Liver (tissue), 9 donors: Measurements from ENCODE around the gene PRDM1. TPM values are rescaled to one million over a fixed set of nuclear protein-coding genes. Genes with fewer than 3 reads are reported as not detected.

Source experiments
- DNase-seq: peaks from one replicate; pipeline ENCODE4 v3.0.0-alpha.2; 2017; ENCODE audit warnings: low spot score
- H3K27ac ChIP-seq, 2 donors: one replicate each; pipeline ENCODE4 v1.7.0; 2013; ENCODE audit warnings: inconsistent platforms in 2 of 2, low read length in 2 of 2, control low read depth in 1 of 2, low read depth in 1 of 2, mild to moderate bottlenecking in 1 of 2
- H3K27me3 ChIP-seq, 4 donors: one replicate each; pipeline versions ENCODE4 v1.6.1 to v1.7.0; 2013; ENCODE audit warnings: low read length in 3 of 4, inconsistent platforms in 1 of 4, mild to moderate bottlenecking in 1 of 4, moderate library complexity in 1 of 4; ENCODE audit not compliant: control insufficient read depth in 4 of 4, insufficient read depth in 4 of 4
- H3K36me3 ChIP-seq, 4 donors: one replicate each; pipeline versions ENCODE4 v1.6.1 to v1.7.0; 2013; ENCODE audit warnings: low read length in 3 of 4, mild to moderate bottlenecking in 3 of 4, low read depth in 1 of 4, moderate library complexity in 1 of 4; ENCODE audit not compliant: control insufficient read depth in 4 of 4, insufficient read depth in 3 of 4
- H3K4me1 ChIP-seq, 4 donors: one replicate each; pipeline versions ENCODE4 v1.6.1 to v1.7.0; 2013; ENCODE audit warnings: low read length in 3 of 4, mild to moderate bottlenecking in 3 of 4, moderate library complexity in 1 of 4; ENCODE audit not compliant: control insufficient read depth in 4 of 4, insufficient read depth in 4 of 4
- H3K4me3 ChIP-seq, 3 donors: one replicate each; pipeline versions ENCODE4 v1.6.1 to v1.7.0; 2013; ENCODE audit warnings: low read length in 3 of 3, control low read depth in 1 of 3, low read depth in 1 of 3, mild to moderate bottlenecking in 1 of 3
- H3K9ac ChIP-seq, 2 donors: one replicate each; pipeline ENCODE4 v1.7.0; 2013; ENCODE audit warnings: low read length in 2 of 2, mild to moderate bottlenecking in 2 of 2, moderate library complexity in 2 of 2, control low read depth in 1 of 2, low read depth in 1 of 2
- H3K9me3 ChIP-seq, 4 donors: one replicate each; pipeline versions ENCODE4 v1.6.1 to v1.7.0; 2013; ENCODE audit warnings: low read length in 3 of 4; ENCODE audit not compliant: control insufficient read depth in 4 of 4
- ATF3 ChIP-seq: IDR thresholded peaks from 2 replicates; pipeline ENCODE4 v1.6.1; 2016; ENCODE audit warnings: antibody characterized with exemption
- EGR1 ChIP-seq, 2 donors: IDR thresholded peaks; 2 replicates each; pipeline ENCODE4 v1.6.1; 2016 to 2018; ENCODE audit warnings: antibody characterized with exemption in 2 of 2, low read depth in 2 of 2
- FOXA1 ChIP-seq: IDR thresholded peaks from 2 replicates; pipeline ENCODE4 v1.6.1; 2016; ENCODE audit warnings: antibody characterized with exemption
- FOXA2 ChIP-seq: IDR thresholded peaks from 2 replicates; pipeline ENCODE4 v1.6.1; 2016; ENCODE audit warnings: antibody characterized with exemption
- GABPA ChIP-seq, 2 donors: IDR thresholded peaks in 1 of 2; conservative IDR thresholded peaks in 1 of 2; 2 replicates each; pipeline ENCODE4 v1.6.1; 2016; ENCODE audit warnings: antibody characterized with exemption in 2 of 2, mild to moderate bottlenecking in 1 of 2, moderate library complexity in 1 of 2
- HNF4A ChIP-seq, 2 donors: conservative IDR thresholded peaks; 2 replicates each; pipeline ENCODE4 v1.6.1; 2016; ENCODE audit warnings: antibody characterized with exemption in 2 of 2, mild to moderate bottlenecking in 2 of 2
- HNF4G ChIP-seq: IDR thresholded peaks from 2 replicates; pipeline ENCODE4 v1.6.1; 2016; ENCODE audit warnings: antibody characterized with exemption
- JUND ChIP-seq, 2 donors: IDR thresholded peaks; 2 replicates each; pipeline ENCODE4 v1.6.1; 2016; ENCODE audit warnings: antibody characterized with exemption in 2 of 2
- NR2F2 ChIP-seq: IDR thresholded peaks from 2 replicates; pipeline ENCODE4 v1.6.1; 2016; ENCODE audit warnings: antibody characterized with exemption
- RAD21 ChIP-seq, 2 donors: IDR thresholded peaks; 2 replicates each; pipeline ENCODE4 v1.6.1; 2016; ENCODE audit warnings: antibody characterized with exemption in 2 of 2, mild to moderate bottlenecking in 2 of 2
- RXRA ChIP-seq, 2 donors: IDR thresholded peaks; 2 replicates each; pipeline ENCODE4 v1.6.1; 2017 to 2018; ENCODE audit warnings: antibody characterized with exemption in 2 of 2, mild to moderate bottlenecking in 1 of 2
- SP1 ChIP-seq: IDR thresholded peaks from 2 replicates; pipeline ENCODE4 v1.6.1; 2018; ENCODE audit warnings: antibody characterized with exemption, mild to moderate bottlenecking
- TAF1 ChIP-seq: conservative IDR thresholded peaks from 2 replicates; pipeline ENCODE4 v1.6.1; 2016; ENCODE audit warnings: antibody characterized with exemption, mild to moderate bottlenecking
- YY1 ChIP-seq: IDR thresholded peaks from 2 replicates; pipeline ENCODE4 v1.6.1; 2016; ENCODE audit warnings: antibody characterized with exemption, mild to moderate bottlenecking
- WGBS: extraction: QIAGEN DNeasy Blood & Tissue Kit; methylation state at CpG from one replicate; pipeline ENCODE4 v1.1.7; 2013; 5-methylcytosine and 5-hydroxymethylcytosine counted together
- polyA plus RNA-seq, 2 donors: library from polyadenylated mRNA; stranded (reverse) in 1 of 2; unstranded in 1 of 2; fragments of 200-250 nt in 1 of 2; fragments of >200 nt in 1 of 2; fragmentation: Nextera tagmentation in 1 of 2; extraction: Ambion mirVana in 1 of 2; gene quantifications; one replicate each; pipeline versions ENCODE4 v1.2.1 to v1.2.3, GENCODE V29; 2013 to 2015
- total RNA-seq, 2 donors: library from RNA; depleted of rRNA; stranded (reverse); fragments of >200 nt; gene quantifications; one replicate each; pipeline ENCODE4 v1.2.3, GENCODE V29; 2014
- TF ChIP-seq, protein P1 (sequence below): IDR thresholded peaks from 2 replicates; pipeline ENCODE4 v1.6.1; 2016; ENCODE audit warnings: antibody characterized with exemption
- TF ChIP-seq, protein P2 (sequence below): fragments of 150-350 bp; IDR thresholded peaks from 2 replicates; pipeline ENCODE4 v1.5.1; 2017; ENCODE audit warnings: improper control_type of control experiment, low read depth, low read length; ENCODE audit not compliant: missing input control
- TF ChIP-seq, protein P3 (sequence below): IDR thresholded peaks from 2 replicates; pipeline ENCODE4 v1.6.1; 2016; ENCODE audit warnings: antibody characterized with exemption
- donor health status: healthy.
- donor health status: healthy.
- donor health status: healthy.
- donor health status: healthy.
- donor health status: healthy.

Gene PRDM1
- total and polyA plus RNA-seq, 4 donors = 0.37 to 2.8 (median 0.65) TPM

DNA sequence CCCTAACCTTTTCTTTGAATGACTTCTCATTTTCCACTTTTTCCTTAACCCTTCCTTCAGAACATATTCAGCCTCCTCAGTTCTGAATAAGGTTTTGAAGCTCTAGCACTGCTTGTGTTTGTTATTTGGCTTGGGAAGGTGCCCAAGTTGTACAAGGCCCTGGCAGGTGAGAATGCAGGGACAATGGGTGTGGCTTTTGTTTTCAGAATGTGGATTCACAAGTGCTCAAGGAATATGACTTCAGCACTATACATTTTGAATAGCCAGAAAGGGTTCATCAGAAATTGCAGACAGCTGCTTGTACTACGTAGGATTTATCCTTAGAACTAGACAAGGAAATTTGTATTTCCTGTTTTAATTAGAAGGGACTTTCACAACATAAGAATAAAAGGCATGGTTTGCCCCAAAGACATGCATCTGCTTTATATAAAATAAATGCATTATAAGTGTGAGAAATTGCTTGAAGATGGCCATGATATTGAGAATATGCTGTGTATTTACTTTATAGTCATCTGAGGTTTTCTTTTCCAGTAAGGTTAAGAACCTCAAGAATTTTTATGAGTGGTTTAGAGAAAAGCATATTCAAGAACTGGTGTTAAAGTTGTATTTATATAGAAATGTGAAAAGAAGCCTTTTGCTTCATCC lies 29.3 kb upstream of the PRDM1 start:
- no peak overlapping the region for H3K4me3 ChIP-seq
- H3K4me1 ChIP-seq = peaks cover 0 to 4% (median 0%) of the 10 kb centered on the region in 4 donors
- H3K27ac ChIP-seq = no peak overlapping the region
- WGBS = 76% methylated on average over 1 of the region's 1 CpG
- TF ChIP-seq FOXA2 (no peak), JUND (IDR thresholded peaks at IDR 0.05) (no peak), HNF4G (no peak), YY1 (no peak), HNF4A (conservative IDR thresholded peaks at IDR 0.05) (no peak), ATF3 (no peak), RXRA (IDR thresholded peaks at IDR 0.05) (no peak), TAF1 (no peak), RAD21 (IDR thresholded peaks at IDR 0.05) (no peak), EGR1 (IDR thresholded peaks at IDR 0.05; ENCODE audit: low read depth in 2 of 2) (no peak), SP1 (no peak), NR2F2 (no peak), FOXA1 (no peak), GABPA (IDR thresholded peaks at IDR 0.05 in 1 of 2, conservative IDR thresholded peaks at IDR 0.05 in 1 of 2) (no peak)
- TF ChIP-seq, protein P1, sequence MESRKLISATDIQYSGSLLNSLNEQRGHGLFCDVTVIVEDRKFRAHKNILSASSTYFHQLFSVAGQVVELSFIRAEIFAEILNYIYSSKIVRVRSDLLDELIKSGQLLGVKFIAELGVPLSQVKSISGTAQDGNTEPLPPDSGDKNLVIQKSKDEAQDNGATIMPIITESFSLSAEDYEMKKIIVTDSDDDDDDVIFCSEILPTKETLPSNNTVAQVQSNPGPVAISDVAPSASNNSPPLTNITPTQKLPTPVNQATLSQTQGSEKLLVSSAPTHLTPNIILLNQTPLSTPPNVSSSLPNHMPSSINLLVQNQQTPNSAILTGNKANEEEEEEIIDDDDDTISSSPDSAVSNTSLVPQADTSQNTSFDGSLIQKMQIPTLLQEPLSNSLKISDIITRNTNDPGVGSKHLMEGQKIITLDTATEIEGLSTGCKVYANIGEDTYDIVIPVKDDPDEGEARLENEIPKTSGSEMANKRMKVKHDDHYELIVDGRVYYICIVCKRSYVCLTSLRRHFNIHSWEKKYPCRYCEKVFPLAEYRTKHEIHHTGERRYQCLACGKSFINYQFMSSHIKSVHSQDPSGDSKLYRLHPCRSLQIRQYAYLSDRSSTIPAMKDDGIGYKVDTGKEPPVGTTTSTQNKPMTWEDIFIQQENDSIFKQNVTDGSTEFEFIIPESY = no peak
- TF ChIP-seq, protein P2, sequence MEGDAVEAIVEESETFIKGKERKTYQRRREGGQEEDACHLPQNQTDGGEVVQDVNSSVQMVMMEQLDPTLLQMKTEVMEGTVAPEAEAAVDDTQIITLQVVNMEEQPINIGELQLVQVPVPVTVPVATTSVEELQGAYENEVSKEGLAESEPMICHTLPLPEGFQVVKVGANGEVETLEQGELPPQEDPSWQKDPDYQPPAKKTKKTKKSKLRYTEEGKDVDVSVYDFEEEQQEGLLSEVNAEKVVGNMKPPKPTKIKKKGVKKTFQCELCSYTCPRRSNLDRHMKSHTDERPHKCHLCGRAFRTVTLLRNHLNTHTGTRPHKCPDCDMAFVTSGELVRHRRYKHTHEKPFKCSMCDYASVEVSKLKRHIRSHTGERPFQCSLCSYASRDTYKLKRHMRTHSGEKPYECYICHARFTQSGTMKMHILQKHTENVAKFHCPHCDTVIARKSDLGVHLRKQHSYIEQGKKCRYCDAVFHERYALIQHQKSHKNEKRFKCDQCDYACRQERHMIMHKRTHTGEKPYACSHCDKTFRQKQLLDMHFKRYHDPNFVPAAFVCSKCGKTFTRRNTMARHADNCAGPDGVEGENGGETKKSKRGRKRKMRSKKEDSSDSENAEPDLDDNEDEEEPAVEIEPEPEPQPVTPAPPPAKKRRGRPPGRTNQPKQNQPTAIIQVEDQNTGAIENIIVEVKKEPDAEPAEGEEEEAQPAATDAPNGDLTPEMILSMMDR = no peak
- TF ChIP-seq, protein P3, sequence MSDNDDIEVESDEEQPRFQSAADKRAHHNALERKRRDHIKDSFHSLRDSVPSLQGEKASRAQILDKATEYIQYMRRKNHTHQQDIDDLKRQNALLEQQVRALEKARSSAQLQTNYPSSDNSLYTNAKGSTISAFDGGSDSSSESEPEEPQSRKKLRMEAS = no peak
- no peaks in the 10 kb centered on the region for H3K9me3 ChIP-seq
- H3K9ac ChIP-seq = no peak overlapping the region
- no peaks in the 10 kb centered on the region for H3K27me3 ChIP-seq
- no peaks in the 10 kb centered on the region for H3K36me3 ChIP-seq
- DNase-seq = no peak

DNA sequence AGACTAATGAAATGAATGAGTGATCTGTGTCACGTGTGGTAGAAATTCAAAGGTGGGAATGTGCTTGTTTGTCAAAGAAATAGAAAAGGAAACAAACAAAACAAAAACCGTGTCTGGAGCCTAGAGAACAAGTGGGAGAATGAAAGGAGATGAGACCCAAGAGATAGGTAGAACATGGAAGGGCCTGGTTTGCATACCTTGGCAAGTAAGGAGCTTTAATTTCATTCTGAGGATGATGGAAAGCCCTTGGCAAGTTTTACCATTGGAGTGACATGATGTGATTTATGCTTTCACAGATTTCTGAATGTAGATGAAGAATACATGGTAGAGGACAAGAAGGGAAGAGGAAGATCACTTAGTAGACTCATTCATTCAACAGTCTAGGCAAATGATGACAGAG lies 26.8 kb upstream of the PRDM1 start:
- Histone ChIP-seq H3K4me1 (peaks cover 0 to 4% (median 0%) of the 10 kb centered on the region in 4 donors), H3K27ac (no peak overlapping the region), H3K9ac (no peak overlapping the region), H3K4me3 (no peak overlapping the region), H3K36me3 (no peaks in the 10 kb centered on the region), H3K9me3 (no peaks in the 10 kb centered on the region), H3K27me3 (peaks cover 0 to 8% (median 0%) of the 10 kb centered on the region in 4 donors)
- no peak for DNase-seq
- TF ChIP-seq FOXA2 = no peak
- TF ChIP-seq, protein P3 = no peak
- 64% methylated on average over 2 of the region's 2 CpGs for WGBS
